HepG2 (cell line): ENCODE data around the gene CACNA1I. TPM values are rescaled to one million over a fixed set of nuclear protein-coding genes. Genes with fewer than 3 reads are reported as not detected.

ENCODE experiments used
- ARNT2 ChIP-seq: sonication (generic); formaldehyde crosslinking; IDR thresholded peaks from 2 replicates; pipeline ENCODE4 v1.8.0; 2022; ENCODE audit warnings: mild to moderate bottlenecking, low read depth, missing genetic modification reagents, moderate library complexity
- ATF3 ChIP-seq: sonication (generic); formaldehyde crosslinking; IDR thresholded peaks from 2 replicates; pipeline ENCODE4 v1.4.0; 2020; ENCODE audit warnings: missing genetic modification reagents
- CREM ChIP-seq, 2 experiments: sonication (generic) in 1 of 2; formaldehyde crosslinking in 1 of 2; IDR thresholded peaks; 2 replicates each; pipeline versions ENCODE4 v1.4.0 to v1.6.1; 2016 to 2020; ENCODE audit warnings: antibody characterized with exemption in 1 of 2, mild to moderate bottlenecking in 1 of 2, missing genetic modification reagents in 1 of 2
- ELF4 ChIP-seq: sonication (generic); formaldehyde crosslinking; IDR thresholded peaks from 2 replicates; pipeline ENCODE4 v1.5.0; 2020; ENCODE audit warnings: missing genetic modification reagents, mild to moderate bottlenecking, moderate library complexity, borderline replicate concordance
- ELK4 ChIP-seq: sonication (generic); formaldehyde crosslinking; IDR thresholded peaks from 2 replicates; pipeline ENCODE4 v1.9.0; 2021; ENCODE audit warnings: missing genetic modification reagents, borderline replicate concordance
- HHEX ChIP-seq: IDR thresholded peaks from 2 replicates; pipeline ENCODE4 v1.6.1; 2016; ENCODE audit warnings: control low read depth
- HOXA5 ChIP-seq: sonication (generic); formaldehyde crosslinking; IDR thresholded peaks from 2 replicates; pipeline ENCODE4 v1.4.0; 2020; ENCODE audit warnings: missing genetic modification reagents
- KLF9 ChIP-seq: IDR thresholded peaks from 2 replicates; pipeline ENCODE4 v1.6.1; 2016; ENCODE audit warnings: low read depth
- MAF1 ChIP-seq: sonication (generic); formaldehyde crosslinking; IDR thresholded peaks from 2 replicates; pipeline ENCODE4 v1.5.0; 2020; ENCODE audit warnings: missing genetic modification reagents, borderline replicate concordance
- MEIS1 ChIP-seq: sonication (generic); formaldehyde crosslinking; IDR thresholded peaks from 2 replicates; pipeline ENCODE4 v1.9.0; 2021; ENCODE audit warnings: mild to moderate bottlenecking, missing genetic modification reagents, moderate library complexity, borderline replicate concordance
- NFE2 ChIP-seq: sonication (generic); formaldehyde crosslinking; IDR thresholded peaks from 2 replicates; pipeline ENCODE4 v1.4.0; 2020; ENCODE audit warnings: missing genetic modification reagents
- NFE2L1 ChIP-seq: sonication (generic); formaldehyde crosslinking; IDR thresholded peaks from 2 replicates; pipeline ENCODE4 v1.4.0; 2020; ENCODE audit warnings: missing genetic modification reagents, mild to moderate bottlenecking, borderline replicate concordance
- SNAPC2 ChIP-seq: sonication (generic); formaldehyde crosslinking; IDR thresholded peaks from 2 replicates; pipeline ENCODE4 v1.8.1; 2022; ENCODE audit warnings: mild to moderate bottlenecking, missing genetic modification reagents
- SOX13 ChIP-seq, 3 experiments: fragments of 450-650 bp in 1 of 3; sonication (generic) in 1 of 3; formaldehyde crosslinking in 1 of 3; IDR thresholded peaks in 2 of 3; conservative IDR thresholded peaks in 1 of 3; 2 replicates each; pipeline versions ENCODE4 v1.5.0 to v1.6.1; 2016 to 2020; ENCODE audit warnings: antibody characterized with exemption in 1 of 3, mild to moderate bottlenecking in 1 of 3, missing compliant biosample characterization in 1 of 3, missing genetic modification reagents in 1 of 3, moderate library complexity in 1 of 3
- YEATS4 ChIP-seq: sonication (generic); formaldehyde crosslinking; IDR thresholded peaks from 2 replicates; pipeline ENCODE4 v1.4.0; 2020; ENCODE audit warnings: missing genetic modification reagents, borderline replicate concordance
- ZFY ChIP-seq: sonication (generic); formaldehyde crosslinking; IDR thresholded peaks from 2 replicates; pipeline ENCODE4 v1.4.0; 2020; ENCODE audit warnings: missing genetic modification reagents
- ZNF10 ChIP-seq: sonication (generic); formaldehyde crosslinking; IDR thresholded peaks from 2 replicates; pipeline ENCODE4 v1.4.0; 2020; ENCODE audit warnings: mild to moderate bottlenecking, low read depth, missing genetic modification reagents, borderline replicate concordance
- ZNF33A ChIP-seq: sonication (generic); formaldehyde crosslinking; IDR thresholded peaks from 2 replicates; pipeline ENCODE4 v1.5.1; 2020; ENCODE audit warnings: missing genetic modification reagents, mild to moderate bottlenecking, moderate library complexity, borderline replicate concordance
- ZNF549 ChIP-seq: sonication (generic); formaldehyde crosslinking; IDR thresholded peaks from 2 replicates; pipeline ENCODE4 v1.5.0; 2020; ENCODE audit warnings: missing genetic modification reagents
- ZNF552 ChIP-seq: sonication (generic); formaldehyde crosslinking; IDR thresholded peaks from 2 replicates; pipeline ENCODE4 v1.9.0; 2022; ENCODE audit warnings: missing genetic modification reagents, mild to moderate bottlenecking, borderline replicate concordance
- ZNF577 ChIP-seq: sonication (generic); formaldehyde crosslinking; IDR thresholded peaks from 2 replicates; pipeline ENCODE4 v1.4.0; 2020; ENCODE audit warnings: mild to moderate bottlenecking, low read depth, missing genetic modification reagents, borderline replicate concordance
- polyA plus RNA-seq, 8 experiments: library from polyadenylated mRNA; depleted of rRNA in 3 of 8; stranded (reverse) in 7 of 8; unstranded in 1 of 8; fragments of >200 nt; fragmentation: Illumina TruSeq in 4 of 8; extraction: Trizol in 4 of 8; gene quantifications; 2 replicates each; pipeline versions ENCODE4 v1.2.1 to v1.2.3, GENCODE V29; 2011 to 2016; ENCODE audit warnings: low read depth in 4 of 8, missing spikeins in 1 of 8, mixed read lengths in 1 of 8; ENCODE audit not compliant: insufficient read depth in 1 of 8
- total RNA-seq, 5 experiments: library from RNA; depleted of rRNA; stranded (reverse); fragments of >200 nt; fragmentation: Illumina TruSeq; extraction: Trizol; gene quantifications; 2 replicates each; pipeline ENCODE4 v1.2.3, GENCODE V29; 2016; ENCODE audit warnings: low read depth in 1 of 5
- TF ChIP-seq, protein P1 (sequence below): sonication (generic); formaldehyde crosslinking; IDR thresholded peaks from 2 replicates; pipeline ENCODE4 v1.4.0; 2020; ENCODE audit warnings: mild to moderate bottlenecking, missing genetic modification reagents
- TF ChIP-seq, protein P2 (sequence below): sonication (generic); formaldehyde crosslinking; IDR thresholded peaks from 2 replicates; pipeline ENCODE4 v1.5.0; 2020; ENCODE audit warnings: mild to moderate bottlenecking, missing genetic modification reagents
- TF ChIP-seq, protein P3 (sequence below): sonication (generic); formaldehyde crosslinking; IDR thresholded peaks from 2 replicates; pipeline ENCODE4 v1.8.0; 2022; ENCODE audit warnings: mild to moderate bottlenecking, missing genetic modification reagents
- TF ChIP-seq, protein P4 (sequence below): sonication (generic); formaldehyde crosslinking; IDR thresholded peaks from 2 replicates; pipeline ENCODE4 v1.5.0; 2020; ENCODE audit warnings: missing genetic modification reagents, mild to moderate bottlenecking, borderline replicate concordance

CACNA1I gene
- total and polyA plus RNA-seq, 2 of the 13 experiments (the other 11 are each of a cell fraction or from before 2014, with no cell fraction given), result not detected

DNA sequence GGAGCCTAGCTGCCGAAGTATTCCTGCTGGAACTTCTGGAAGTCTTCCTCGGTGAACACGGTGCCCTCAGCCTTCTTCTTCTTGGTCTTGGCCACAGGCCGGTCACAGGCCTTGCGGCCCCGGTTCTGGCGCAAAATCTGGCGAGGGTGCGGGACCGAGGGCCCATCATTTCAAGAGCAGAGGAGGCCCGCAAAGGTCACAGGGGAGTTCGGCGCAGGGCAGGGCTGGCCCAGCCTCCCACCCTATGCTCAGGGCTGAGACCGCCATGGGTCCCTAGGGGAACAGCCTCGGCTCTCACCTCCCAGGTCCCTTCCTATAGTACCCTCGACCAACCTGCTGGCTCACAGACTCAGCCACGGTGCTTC is 41.1 kb upstream of the CACNA1I start (continued):
- TF ChIP-seq ZNF577 (CRISPR knock-in tag) (no peak), HOXA5 (CRISPR knock-in tag) (no peak), ZNF10 (CRISPR knock-in tag) (no peak), ZFY (CRISPR knock-in tag) (no peak), KLF9 (CRISPR knock-in tag) (no peak), NFE2L1 (CRISPR knock-in tag) (no peak), NFE2 (no peak), YEATS4 (no peak), ZNF549 (no peak), ZNF33A (no peak), HHEX (CRISPR knock-in tag) (no peak), ELK4 (CRISPR knock-in tag) (no peak), MAF1 (CRISPR knock-in tag) (no peak), CREM (IDR thresholded peaks at IDR 0.05) (no peak), CREM (CRISPR knock-in tag; IDR thresholded peaks at IDR 0.05) (no peak), ZNF552 (CRISPR knock-in tag) (peak; percentile 50; the same call in 1 of the 2 replicates), ELF4 (no peak), SOX13 (IDR thresholded peaks at IDR 0.05) (no peak), SOX13 (CRISPR knock-in tag; conservative IDR thresholded peaks at IDR 0.05 in 1 of 2, IDR thresholded peaks at IDR 0.05 in 1 of 2) (no peak), SNAPC2 (no peak), ATF3 (no peak), ARNT2 (CRISPR knock-in tag) (no peak; the same call in 1 of the 2 replicates), MEIS1 (no peak)
- TF ChIP-seq, protein P1, sequence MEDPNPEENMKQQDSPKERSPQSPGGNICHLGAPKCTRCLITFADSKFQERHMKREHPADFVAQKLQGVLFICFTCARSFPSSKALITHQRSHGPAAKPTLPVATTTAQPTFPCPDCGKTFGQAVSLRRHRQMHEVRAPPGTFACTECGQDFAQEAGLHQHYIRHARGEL (CRISPR knock-in tag), result 0 out of 2 replicates have a peak, but pooled peaks have one; percentile 9
- TF ChIP-seq, protein P2, sequence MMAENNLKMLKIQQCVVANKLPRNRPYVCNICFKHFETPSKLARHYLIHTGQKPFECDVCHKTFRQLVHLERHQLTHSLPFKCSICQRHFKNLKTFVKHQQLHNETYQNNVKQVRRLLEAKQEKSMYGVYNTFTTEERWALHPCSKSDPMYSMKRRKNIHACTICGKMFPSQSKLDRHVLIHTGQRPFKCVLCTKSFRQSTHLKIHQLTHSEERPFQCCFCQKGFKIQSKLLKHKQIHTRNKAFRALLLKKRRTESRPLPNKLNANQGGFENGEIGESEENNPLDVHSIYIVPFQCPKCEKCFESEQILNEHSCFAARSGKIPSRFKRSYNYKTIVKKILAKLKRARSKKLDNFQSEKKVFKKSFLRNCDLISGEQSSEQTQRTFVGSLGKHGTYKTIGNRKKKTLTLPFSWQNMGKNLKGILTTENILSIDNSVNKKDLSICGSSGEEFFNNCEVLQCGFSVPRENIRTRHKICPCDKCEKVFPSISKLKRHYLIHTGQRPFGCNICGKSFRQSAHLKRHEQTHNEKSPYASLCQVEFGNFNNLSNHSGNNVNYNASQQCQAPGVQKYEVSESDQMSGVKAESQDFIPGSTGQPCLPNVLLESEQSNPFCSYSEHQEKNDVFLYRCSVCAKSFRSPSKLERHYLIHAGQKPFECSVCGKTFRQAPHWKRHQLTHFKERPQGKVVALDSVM, result peak; percentile 6
- TF ChIP-seq, protein P3, sequence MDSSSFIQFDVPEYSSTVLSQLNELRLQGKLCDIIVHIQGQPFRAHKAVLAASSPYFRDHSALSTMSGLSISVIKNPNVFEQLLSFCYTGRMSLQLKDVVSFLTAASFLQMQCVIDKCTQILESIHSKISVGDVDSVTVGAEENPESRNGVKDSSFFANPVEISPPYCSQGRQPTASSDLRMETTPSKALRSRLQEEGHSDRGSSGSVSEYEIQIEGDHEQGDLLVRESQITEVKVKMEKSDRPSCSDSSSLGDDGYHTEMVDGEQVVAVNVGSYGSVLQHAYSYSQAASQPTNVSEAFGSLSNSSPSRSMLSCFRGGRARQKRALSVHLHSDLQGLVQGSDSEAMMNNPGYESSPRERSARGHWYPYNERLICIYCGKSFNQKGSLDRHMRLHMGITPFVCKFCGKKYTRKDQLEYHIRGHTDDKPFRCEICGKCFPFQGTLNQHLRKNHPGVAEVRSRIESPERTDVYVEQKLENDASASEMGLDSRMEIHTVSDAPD (CRISPR knock-in tag), result no peak
- TF ChIP-seq, protein P4, sequence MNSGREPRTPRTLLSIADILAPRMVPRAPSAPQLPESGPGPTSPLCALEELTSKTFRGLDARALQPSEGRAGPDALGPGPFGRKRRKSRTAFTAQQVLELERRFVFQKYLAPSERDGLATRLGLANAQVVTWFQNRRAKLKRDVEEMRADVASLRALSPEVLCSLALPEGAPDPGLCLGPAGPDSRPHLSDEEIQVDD (CRISPR knock-in tag), result no peak
